Glutamatergic neuron (in vitro differentiated cells): ENCODE measurements around the gene MARK2. TPM values are rescaled to one million over a fixed set of nuclear protein-coding genes. Genes with fewer than 3 reads are reported as not detected.

Experiments
- DNase-seq: peaks from one replicate; pipeline ENCODE4 v3.0.0; 2022
- H3K27ac Mint-ChIP-seq: one replicate; pipeline ENCODE4 v1.8.0; 2020; ENCODE audit warnings: mild to moderate bottlenecking, mixed read lengths, inconsistent platforms; ENCODE audit not compliant: unreplicated experiment
- H3K27me3 Mint-ChIP-seq: one replicate; pipeline ENCODE4 v1.8.0; 2020; ENCODE audit warnings: mild to moderate bottlenecking, moderate library complexity, mixed read lengths, inconsistent platforms; ENCODE audit not compliant: unreplicated experiment
- H3K36me3 Mint-ChIP-seq: one replicate; pipeline ENCODE4 v1.8.0; 2020; ENCODE audit warnings: mild to moderate bottlenecking, mixed read lengths, inconsistent platforms; ENCODE audit not compliant: unreplicated experiment
- H3K4me1 Mint-ChIP-seq: one replicate; pipeline ENCODE4 v1.8.0; 2020; ENCODE audit warnings: mild to moderate bottlenecking, low read depth, mixed read lengths, inconsistent platforms; ENCODE audit not compliant: unreplicated experiment
- H3K4me3 Mint-ChIP-seq: one replicate; pipeline ENCODE4 v1.8.0; 2020; ENCODE audit warnings: mild to moderate bottlenecking, mixed read lengths, inconsistent platforms; ENCODE audit not compliant: unreplicated experiment
- H3K9me3 Mint-ChIP-seq: one replicate; pipeline ENCODE4 v1.8.0; 2020; ENCODE audit warnings: mild to moderate bottlenecking, moderate library complexity, mixed read lengths, inconsistent platforms; ENCODE audit not compliant: unreplicated experiment
- total RNA-seq: library from RNA; stranded (reverse); fragmentation: NEBNext Ultra II Directional; extraction: Animal tissue kit (Norgen Biotek cat#: 25700); gene quantifications from one replicate; pipeline ENCODE4 v1.2.1, GENCODE V29; 2021; ENCODE audit not compliant: unreplicated experiment
- TF ChIP-seq, protein P1 (sequence below): fragments of 200-600 bp; sonication (generic); IDR thresholded peaks from one replicate; pipeline ENCODE4 v1.5.0; 2021; ENCODE audit not compliant: partially characterized antibody, unreplicated experiment

Gene MARK2
- total RNA-seq, 1 donor from 2014 or later, result 76.8 TPM

DNA sequence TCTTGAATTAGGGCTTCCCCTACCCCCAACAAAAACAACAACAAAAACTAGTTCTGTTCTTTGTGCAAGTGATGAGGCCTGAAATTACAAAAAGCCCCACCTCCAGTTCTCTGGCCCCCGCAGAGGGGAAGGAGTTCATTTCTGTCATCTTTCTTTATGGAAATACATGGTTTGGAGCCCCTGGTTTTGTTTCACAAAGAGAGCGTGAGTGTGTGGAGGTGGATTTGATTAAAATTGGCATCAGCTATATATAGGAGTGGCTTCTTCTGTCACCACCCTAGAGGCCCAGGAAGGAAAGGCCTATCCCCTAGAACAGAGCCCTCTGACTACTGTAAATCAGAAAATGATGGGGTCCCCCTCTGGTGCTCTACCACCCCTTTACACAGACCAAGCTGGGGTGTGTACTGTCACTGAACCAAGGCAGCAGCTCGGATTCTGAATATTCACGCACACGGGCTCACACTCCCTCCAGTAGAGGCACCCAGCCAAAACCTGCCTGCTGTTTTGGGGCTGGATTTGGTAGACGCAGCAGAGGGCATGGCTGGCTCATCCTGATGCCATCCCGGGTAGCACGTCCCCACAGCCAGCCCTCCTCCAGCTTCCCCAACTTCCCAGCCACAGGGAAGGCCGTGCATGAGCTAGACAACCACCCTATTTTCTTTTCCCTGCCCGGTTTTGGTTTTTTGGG lies 58.7 kb downstream of the MARK2 start:
- Mint-ChIP-seq H3K4me3 (no peak overlapping the region), H3K9me3 (peaks cover 9% of the 10 kb centered on the region), H3K27ac (no peak overlapping the region), H3K4me1 (no peaks in the 10 kb centered on the region), H3K27me3 (peaks cover 2% of the 10 kb centered on the region), H3K36me3 (peaks cover 11% of the 10 kb centered on the region)
- TF ChIP-seq, protein P1, sequence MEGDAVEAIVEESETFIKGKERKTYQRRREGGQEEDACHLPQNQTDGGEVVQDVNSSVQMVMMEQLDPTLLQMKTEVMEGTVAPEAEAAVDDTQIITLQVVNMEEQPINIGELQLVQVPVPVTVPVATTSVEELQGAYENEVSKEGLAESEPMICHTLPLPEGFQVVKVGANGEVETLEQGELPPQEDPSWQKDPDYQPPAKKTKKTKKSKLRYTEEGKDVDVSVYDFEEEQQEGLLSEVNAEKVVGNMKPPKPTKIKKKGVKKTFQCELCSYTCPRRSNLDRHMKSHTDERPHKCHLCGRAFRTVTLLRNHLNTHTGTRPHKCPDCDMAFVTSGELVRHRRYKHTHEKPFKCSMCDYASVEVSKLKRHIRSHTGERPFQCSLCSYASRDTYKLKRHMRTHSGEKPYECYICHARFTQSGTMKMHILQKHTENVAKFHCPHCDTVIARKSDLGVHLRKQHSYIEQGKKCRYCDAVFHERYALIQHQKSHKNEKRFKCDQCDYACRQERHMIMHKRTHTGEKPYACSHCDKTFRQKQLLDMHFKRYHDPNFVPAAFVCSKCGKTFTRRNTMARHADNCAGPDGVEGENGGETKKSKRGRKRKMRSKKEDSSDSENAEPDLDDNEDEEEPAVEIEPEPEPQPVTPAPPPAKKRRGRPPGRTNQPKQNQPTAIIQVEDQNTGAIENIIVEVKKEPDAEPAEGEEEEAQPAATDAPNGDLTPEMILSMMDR, result no peak
- no peak for DNase-seq

DNA sequence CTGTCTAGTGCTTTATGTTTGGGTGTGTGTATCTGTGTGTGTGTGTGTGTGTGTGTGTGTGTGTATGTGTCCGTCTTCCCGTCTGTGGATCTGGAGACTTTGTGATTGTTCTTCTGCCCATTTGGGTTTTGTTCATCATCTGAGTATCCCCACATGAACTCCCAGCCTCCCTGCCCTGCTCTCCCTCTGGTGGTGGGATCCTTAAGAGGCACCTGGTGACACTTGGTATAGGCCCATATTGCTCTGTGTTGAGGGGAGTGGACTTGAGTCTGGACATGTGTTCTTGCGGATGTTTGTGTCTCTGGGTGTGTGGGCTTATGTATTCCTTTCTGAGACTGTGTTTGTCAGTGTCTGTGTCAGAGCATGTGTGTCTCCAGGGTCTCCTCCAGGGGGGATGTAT lies 62.8 kb downstream of the MARK2 start:
- Mint-ChIP-seq H3K36me3 (peaks cover 6% of the 10 kb centered on the region), H3K27me3 (peaks cover 9% of the 10 kb centered on the region), H3K4me1 (peaks cover 13% of the 10 kb centered on the region), H3K4me3 (peak overlapping the region; percentile 3), H3K9me3 (peaks cover 13% of the 10 kb centered on the region), H3K27ac (peak overlapping the region; percentile 69)
- no peak for DNase-seq
- TF ChIP-seq, protein P1, result peak; percentile 14

DNA sequence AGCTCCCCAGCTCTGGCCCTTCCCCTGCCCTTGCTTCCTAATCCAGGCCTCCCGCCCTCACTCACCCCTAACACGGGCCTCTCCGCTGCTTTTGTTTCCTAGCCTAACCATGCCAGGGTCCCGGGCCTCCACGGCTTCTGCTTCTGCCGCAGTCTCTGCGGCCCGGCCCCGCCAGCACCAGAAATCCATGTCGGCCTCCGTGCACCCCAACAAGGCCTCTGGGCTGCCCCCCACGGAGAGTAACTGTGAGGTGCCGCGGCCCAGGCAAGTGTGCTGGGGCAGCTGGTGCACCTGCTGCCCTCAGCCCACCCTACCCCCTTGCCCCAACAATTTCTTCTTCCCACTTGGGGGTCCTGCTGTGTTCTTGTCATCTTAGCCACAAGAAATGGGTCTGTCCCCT lies 65.0 kb downstream of the MARK2 start:
- Mint-ChIP-seq H3K27ac (no peak overlapping the region), H3K4me3 (no peak overlapping the region), H3K9me3 (peaks cover 16% of the 10 kb centered on the region)

DNA sequence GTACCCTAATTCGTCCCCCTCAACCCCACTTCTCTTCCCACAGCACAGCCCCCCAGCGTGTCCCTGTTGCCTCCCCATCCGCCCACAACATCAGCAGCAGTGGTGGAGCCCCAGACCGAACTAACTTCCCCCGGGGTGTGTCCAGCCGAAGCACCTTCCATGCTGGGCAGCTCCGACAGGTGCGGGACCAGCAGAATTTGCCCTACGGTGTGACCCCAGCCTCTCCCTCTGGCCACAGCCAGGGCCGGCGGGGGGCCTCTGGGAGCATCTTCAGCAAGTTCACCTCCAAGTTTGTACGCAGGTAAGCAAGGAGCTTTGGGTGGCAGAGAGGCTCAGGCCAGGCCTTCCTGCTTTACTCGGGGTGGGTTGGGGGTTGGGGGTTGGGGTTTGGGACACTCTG lies 65.8 kb downstream of the MARK2 start:
- Mint-ChIP-seq H3K36me3 (peaks cover 6% of the 10 kb centered on the region), H3K27ac (no peak overlapping the region), H3K4me3 (no peak overlapping the region)

More for the DNA sequence above, 65.0 kb downstream of the MARK2 start:
- peaks cover 12% of the 10 kb centered on the region for H3K27me3 Mint-ChIP-seq
- DNase-seq, result no peak
- peaks cover 21% of the 10 kb centered on the region for H3K4me1 Mint-ChIP-seq
- TF ChIP-seq, protein P1, result no peak
- H3K36me3 Mint-ChIP-seq, result peaks cover 6% of the 10 kb centered on the region

DNA sequence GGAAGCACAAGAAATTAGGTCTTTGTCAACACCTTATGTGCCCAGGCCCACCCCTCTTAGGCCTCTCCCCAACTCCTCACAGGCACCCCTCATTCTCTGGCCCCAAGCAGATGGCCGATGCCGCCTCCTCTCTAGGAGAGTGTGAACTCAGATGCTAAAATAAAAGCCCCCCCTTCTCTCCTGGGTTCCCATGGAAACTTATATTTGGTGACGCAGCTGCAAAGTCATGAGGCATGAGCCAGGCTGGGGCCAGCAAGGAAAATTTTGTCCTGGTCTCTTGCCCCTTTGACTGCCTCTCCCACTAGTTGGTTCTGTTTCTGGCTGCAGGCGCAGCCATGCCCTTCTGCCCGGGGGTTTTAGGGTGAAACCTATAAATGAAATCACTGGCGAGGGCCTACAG lies 66.3 kb downstream of the MARK2 start:
- H3K36me3 Mint-ChIP-seq, result peaks cover 6% of the 10 kb centered on the region
- H3K27me3 Mint-ChIP-seq, result peaks cover 17% of the 10 kb centered on the region
- DNase-seq, result no peak
- H3K4me1 Mint-ChIP-seq, result peaks cover 23% of the 10 kb centered on the region
- H3K4me3 Mint-ChIP-seq, result no peak overlapping the region
- no peak overlapping the region for H3K27ac Mint-ChIP-seq
- TF ChIP-seq, protein P1, result no peak
- peaks cover 17% of the 10 kb centered on the region for H3K9me3 Mint-ChIP-seq

More for the DNA sequence above, 65.8 kb downstream of the MARK2 start:
- DNase-seq, result no peak
- Mint-ChIP-seq H3K9me3 (peaks cover 15% of the 10 kb centered on the region), H3K27me3 (peaks cover 12% of the 10 kb centered on the region), H3K4me1 (peaks cover 21% of the 10 kb centered on the region)
- TF ChIP-seq, protein P1, result no peak
